Endothelial cell of umbilical vein (primary cell): ENCODE measurements around the gene ZNF438. TPM values are rescaled to one million over a fixed set of nuclear protein-coding genes. Genes with fewer than 3 reads are reported as not detected.

Source experiments
- BruUV-seq: library from RNA; stranded (reverse); fragments of 400-500 nt; replicated peaks from 2 replicates; lab custom pipeline; 2021; lab: Mats Ljungman, UMichigan
- CTCF ChIA-PET: fragments of 300-600, 350-600 bp; sonication (Branson Sonifier 250); formaldehyde crosslinking; loops from one replicate; lab custom pipeline; 2021; ENCODE audit warnings: antibody characterized with exemption, inconsistent platforms; lab: Charles Lee
- POLR2A ChIA-PET: fragments of 300-600, 350-600 bp; sonication (Branson Sonifier 250); formaldehyde crosslinking; loops from one replicate; lab custom pipeline; 2021; ENCODE audit warnings: antibody characterized with exemption, inconsistent platforms; lab: Charles Lee
- DNase-seq: peaks from one replicate; pipeline ENCODE4 v3.0.0-alpha.2; 2011; ENCODE audit warnings: low read depth, low spot score
- FAIRE-seq: peaks from 2 replicates; lab custom pipeline; 2011; peaks lifted over from hg19 to GRCh38; lab: Jason Lieb, UNC
- H2AFZ ChIP-seq: 2 replicates; pipeline ENCODE4 v1.6.0; 2012; ENCODE audit warnings: low read depth, low read length, control low read depth, inconsistent platforms
- H3K27ac ChIP-seq: 2 replicates; pipeline ENCODE4 v1.5.1; 2011; ENCODE audit warnings: low read depth, mild to moderate bottlenecking, control low read depth, low read length, moderate library complexity; ENCODE audit not compliant: insufficient read depth
- H3K27me3 ChIP-seq, 2 experiments: 2 replicates each; pipeline versions ENCODE4 v1.6.0 to v1.6.1; 2011; ENCODE audit warnings: low read length in 2 of 2, mixed read lengths in 1 of 2; ENCODE audit not compliant: control insufficient read depth in 2 of 2, insufficient read depth in 2 of 2
- H3K36me3 ChIP-seq, 2 experiments: 2 replicates in 1 of 2; 3 replicates in 1 of 2; pipeline ENCODE4 v1.5.1; 2011; ENCODE audit warnings: low read length in 2 of 2, mild to moderate bottlenecking in 1 of 2, moderate library complexity in 1 of 2; ENCODE audit not compliant: control insufficient read depth in 2 of 2, insufficient read depth in 2 of 2; ENCODE audit errors: extremely low read depth in 1 of 2
- H3K4me1 ChIP-seq: 3 replicates; pipeline ENCODE4 v1.5.1; 2011; ENCODE audit warnings: mild to moderate bottlenecking, low read length; ENCODE audit not compliant: control insufficient read depth, insufficient read depth; ENCODE audit errors: extremely low read depth
- H3K4me2 ChIP-seq: 2 replicates; pipeline ENCODE4 v1.6.1; 2011; ENCODE audit warnings: low read length, control low read depth, mixed read lengths; ENCODE audit not compliant: insufficient read depth
- H3K4me3 ChIP-seq, 3 experiments: fragments of 200-600 bp in 1 of 3; sonication (generic), shearing (Covaris generic) in 1 of 3; replicated peaks in 1 of 3; 2 replicates each; pipeline ENCODE4 v1.5.1; 2011 to 2016; ENCODE audit warnings: control low read depth in 3 of 3, low read length in 3 of 3, mild to moderate bottlenecking in 2 of 3, inconsistent platforms in 1 of 3, low read depth in 1 of 3, moderate library complexity in 1 of 3; ENCODE audit not compliant: insufficient read depth in 1 of 3
- H3K79me2 ChIP-seq: 2 replicates; pipeline ENCODE4 v1.6.0; 2012; ENCODE audit warnings: low read length, inconsistent platforms; ENCODE audit not compliant: control insufficient read depth, insufficient read depth
- H3K9ac ChIP-seq: replicated peaks from 2 replicates; pipeline ENCODE3; 2011; ENCODE audit warnings: low read length, control low read depth; ENCODE audit not compliant: insufficient read depth; ENCODE audit errors: extremely low read depth
- H3K9me1 ChIP-seq: replicated peaks from 3 replicates; pipeline ENCODE4 v1.6.0; 2011; ENCODE audit warnings: mild to moderate bottlenecking, low read length; ENCODE audit not compliant: control insufficient read depth, insufficient read depth; ENCODE audit errors: extremely low read depth
- H3K9me3 ChIP-seq: replicated peaks from 2 replicates; pipeline ENCODE4 v1.5.1; 2012; ENCODE audit warnings: low read length, inconsistent platforms; ENCODE audit not compliant: control insufficient read depth, insufficient read depth
- H4K20me1 ChIP-seq: replicated peaks from 2 replicates; pipeline ENCODE3; 2011; ENCODE audit warnings: mild to moderate bottlenecking, low read length; ENCODE audit not compliant: control insufficient read depth, insufficient read depth; ENCODE audit errors: extremely low read depth
- GATA2 ChIP-seq: IDR thresholded peaks from 2 replicates; pipeline ENCODE4 v1.7.0; 2011; ENCODE audit warnings: low read depth, mild to moderate bottlenecking, moderate library complexity, mixed read lengths, low read length; ENCODE audit not compliant: insufficient read length, insufficient read depth
- MAX ChIP-seq: IDR thresholded peaks from 2 replicates; pipeline ENCODE4 v1.6.1; 2011; ENCODE audit not compliant: insufficient read depth, insufficient read length
- MYC ChIP-seq: IDR thresholded peaks from one replicate; pipeline ENCODE4 v1.6.1; 2011; ENCODE audit warnings: mild to moderate bottlenecking, low read depth, low read length
- POLR2AphosphoS5 ChIP-seq: IDR thresholded peaks from 2 replicates; pipeline ENCODE4 v1.6.1; 2012; ENCODE audit warnings: low read depth, mild to moderate bottlenecking, control low read depth, low read length, moderate library complexity; ENCODE audit not compliant: insufficient read depth
- dilution Hi-C: fragments of 300-500 bp; cut with MboI; formaldehyde crosslinking; loops from one replicate; pipeline ENCODE4 v1.15.0; 2019; ENCODE audit warnings: low sequenced_read_pairs; ENCODE audit not compliant: extremely low pct_ligation_motif_present
- intact Hi-C: fragments of 100-400 bp; cut with micrococcal nuclease; formaldehyde crosslinking; loops from one replicate; pipeline ENCODE4 v1.10.0; 2022
- polyA plus RNA-seq, 4 experiments: library from polyadenylated mRNA; depleted of rRNA in 3 of 4; stranded (reverse) in 3 of 4; unstranded in 1 of 4; fragments of >200 nt; gene quantifications; 2 replicates each; pipeline versions ENCODE4 v1.2.1 to v1.2.3, GENCODE V29; 2011 to 2012; ENCODE audit warnings: missing spikeins in 1 of 4
- total RNA-seq: library from RNA; stranded (reverse); gene quantifications from 2 replicates; pipeline ENCODE4 v1.2.3, GENCODE V29; 2021

Gene ZNF438
- total and polyA plus RNA-seq, 2 donors (not counting 3 experiments of a cell fraction or from before 2014, with no cell fraction given) = 7.2 to 15.1 TPM

DNA sequence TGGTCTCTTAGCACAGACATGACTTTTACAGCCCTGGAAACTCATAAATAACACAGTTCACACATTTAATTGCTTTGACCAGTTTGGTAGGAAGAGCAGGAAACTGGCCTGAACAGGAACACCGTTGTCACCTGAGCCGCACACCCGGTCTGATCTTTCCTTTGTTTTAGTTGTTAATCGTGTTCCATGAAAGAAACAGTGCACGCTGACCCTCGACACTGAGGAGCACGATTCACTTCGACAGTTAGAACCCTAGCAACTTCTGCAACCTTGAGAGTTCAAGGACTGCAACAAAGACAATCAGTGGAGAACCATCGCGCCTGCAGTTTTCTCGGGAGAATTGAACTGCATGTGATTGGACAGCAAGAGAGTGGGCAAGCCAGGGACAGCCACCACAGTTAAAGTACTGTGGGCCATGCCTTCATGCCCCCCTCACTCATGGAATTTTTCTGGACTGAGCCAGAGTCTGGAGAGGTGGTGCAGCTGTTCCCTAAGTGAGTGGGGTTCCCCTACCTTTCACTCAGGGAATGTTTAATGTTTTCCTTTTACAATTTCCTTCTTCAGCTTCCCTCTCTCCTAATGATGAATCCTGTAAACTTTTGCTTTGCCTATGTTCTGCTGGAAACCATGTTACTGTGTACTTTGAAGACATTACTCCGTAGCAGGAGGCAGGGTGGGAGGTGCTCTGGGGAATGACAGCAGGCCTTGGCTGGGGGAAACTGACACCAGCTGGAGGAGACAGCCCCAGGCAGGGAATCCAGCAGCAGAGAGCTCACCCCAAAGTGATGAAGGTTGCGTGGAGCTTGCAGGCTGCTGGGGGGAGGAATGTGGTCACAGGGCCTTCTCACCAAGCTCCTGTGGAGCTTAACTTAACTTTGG, 198.7 kb downstream of the ZNF438 start:
- BruUV-seq = no TSS peak
- Histone ChIP-seq H4K20me1 (no peaks in the 10 kb centered on the region), H3K27ac (no peak overlapping the region), H3K4me1 (no peaks in the 10 kb centered on the region), H3K27me3 (no peaks in the 10 kb centered on the region), H2AFZ (no peak overlapping the region), H3K9ac (no peak overlapping the region), H3K9me3 (no peaks in the 10 kb centered on the region), H3K4me3 (no peak overlapping the region), H3K9me1 (no peaks in the 10 kb centered on the region), H3K79me2 (no peaks in the 10 kb centered on the region), H3K4me2 (no peak overlapping the region), H3K36me3 (no peaks in the 10 kb centered on the region)
- POLR2A ChIA-PET = no interaction called here
- TF ChIP-seq POLR2AphosphoS5 (no peak), MAX (no peak)
- no peak for DNase-seq
- CTCF ChIA-PET = interaction anchor here (1.1 to 1.2 kb wide), 3 partner anchors 15 to 84 kb away, joined by 3 read pairs; no protein-coding TSS in a partner anchor
- FAIRE-seq = no peak
- intact Hi-C loops (no loop called here), dilution Hi-C loops (no loop called here)

DNA sequence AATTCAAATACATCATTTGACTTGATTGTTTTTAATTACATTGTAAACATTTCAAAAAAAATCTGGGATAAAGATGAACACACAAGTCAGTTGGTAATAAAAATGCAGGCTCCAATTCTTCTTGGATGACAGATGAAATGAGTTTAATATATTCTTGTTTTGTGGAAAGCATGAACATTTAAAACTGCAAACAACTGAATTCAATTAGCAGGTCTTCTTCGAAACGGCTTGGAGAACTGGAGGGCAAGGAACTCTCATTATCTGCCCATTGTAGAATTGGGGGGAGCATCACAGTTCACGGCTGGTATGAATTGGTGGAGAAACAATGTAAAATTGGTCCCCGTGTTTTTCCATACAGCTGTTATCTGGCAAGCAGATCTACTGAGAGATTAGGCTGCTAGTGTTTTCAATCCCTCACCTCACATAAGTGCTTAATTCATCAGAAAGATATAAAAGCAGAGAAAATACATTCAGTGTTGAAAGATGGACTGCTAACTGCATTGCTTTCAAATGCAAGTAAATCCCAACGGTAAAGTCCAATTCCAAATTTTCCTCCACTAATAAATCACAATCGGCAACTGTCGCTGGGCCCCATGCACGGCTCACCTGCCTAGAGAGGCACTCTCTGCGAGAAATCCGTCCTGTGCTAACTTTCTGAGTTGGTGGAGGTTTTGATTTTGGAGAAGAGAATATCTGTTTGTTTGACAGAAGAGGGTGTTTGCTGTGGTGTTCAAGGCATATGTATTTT, 199.5 kb downstream of the ZNF438 start:
- intact Hi-C loops = no loop called here
- Histone ChIP-seq H2AFZ (no peak overlapping the region), H3K27me3 (no peaks in the 10 kb centered on the region), H3K9me1 (no peaks in the 10 kb centered on the region), H3K79me2 (no peaks in the 10 kb centered on the region), H3K9me3 (no peaks in the 10 kb centered on the region), H3K9ac (no peak overlapping the region), H3K27ac (no peak overlapping the region), H3K4me2 (no peak overlapping the region), H4K20me1 (no peaks in the 10 kb centered on the region), H3K4me1 (no peaks in the 10 kb centered on the region), H3K4me3 (no peak overlapping the region), H3K36me3 (no peaks in the 10 kb centered on the region)
- no peak for DNase-seq
- no TSS peak for BruUV-seq
- TF ChIP-seq GATA2 (peak; percentile 31), MYC (no peak)
- dilution Hi-C loops = no loop called here
- CTCF ChIA-PET = interaction anchor here (2.5 kb wide), 1 partner anchor 20 kb away, joined by 8 read pairs; no protein-coding TSS in a partner anchor
- no peak for FAIRE-seq
- POLR2A ChIA-PET = no interaction called here
